SJSA1 (cell line): ENCODE data around the gene INPP5B. TPM values are rescaled to one million over a fixed set of nuclear protein-coding genes. Genes with fewer than 3 reads are reported as not detected.
"Not testable (repeated sequence)": the region's sequence is repeated elsewhere in the genome, so short reads cannot be mapped to it uniquely, and the experiment has no call there.

Experiments
- DNase-seq, 2 experiments: peaks; one replicate each; pipeline ENCODE4 v3.0.0-alpha.2; 2015 to 2020; ENCODE audit warnings: low spot score in 2 of 2, low read depth in 1 of 2
- H3K27ac ChIP-seq: fragments of 250-450 bp; sonication (Bioruptor Pico); 2 replicates; pipeline ENCODE4 v1.5.1; 2020; ENCODE audit warnings: mild to moderate bottlenecking, moderate library complexity
- H3K27me3 ChIP-seq: fragments of 250-450 bp; sonication (Bioruptor Pico); replicated peaks from 2 replicates; pipeline ENCODE4 v1.5.1; 2020; ENCODE audit warnings: mild to moderate bottlenecking, moderate library complexity
- H3K36me3 ChIP-seq: fragments of 250-450 bp; sonication (Bioruptor Pico); 2 replicates; pipeline ENCODE4 v1.5.1; 2020; ENCODE audit warnings: mild to moderate bottlenecking
- H3K4me1 ChIP-seq: fragments of 250-450 bp; sonication (Bioruptor Pico); replicated peaks from 2 replicates; pipeline ENCODE4 v1.6.1; 2021; ENCODE audit warnings: mild to moderate bottlenecking
- H3K4me3 ChIP-seq: fragments of 250-450 bp; sonication (Bioruptor Pico); 2 replicates; pipeline ENCODE4 v1.5.1; 2020; ENCODE audit warnings: mild to moderate bottlenecking
- H3K9me3 ChIP-seq: fragments of 250-450 bp; sonication (Bioruptor Pico); replicated peaks from 2 replicates; pipeline ENCODE4 v1.5.1; 2020; ENCODE audit warnings: mild to moderate bottlenecking
- total RNA-seq: library from RNA; depleted of rRNA; stranded (reverse); fragments of >200 nt; shearing (Covaris generic); gene quantifications from 2 replicates; pipeline ENCODE4 v1.2.3, GENCODE V29; 2014

Gene INPP5B
- total RNA-seq, 1 experiment from 2014 or later = 18.7 TPM

GRCh38 chr1:37914719-37915475 lies 32.0 kb downstream of the INPP5B start:
- no peak overlapping the region for H3K27ac ChIP-seq
- H3K27me3 ChIP-seq = no peaks in the 10 kb centered on the region
- DNase-seq = no peak
- no peaks in the 10 kb centered on the region for H3K4me1 ChIP-seq
- H3K9me3 ChIP-seq = no peaks in the 10 kb centered on the region; the same call in 1 of the 2 replicates
- peaks cover 22% of the 10 kb centered on the region for H3K36me3 ChIP-seq
- H3K4me3 ChIP-seq = no peak overlapping the region

GRCh38 chr1:37911478-37911877 lies 35.4 kb downstream of the INPP5B start:
- peaks cover 23% of the 10 kb centered on the region; the same call in 1 of the 2 replicates for H3K36me3 ChIP-seq
- not testable (repeated sequence) for H3K4me3 ChIP-seq, DNase-seq, H3K27ac ChIP-seq, H3K9me3 ChIP-seq, H3K27me3 ChIP-seq, H3K4me1 ChIP-seq

- H3K27me3 ChIP-seq, H3K4me3 ChIP-seq, H3K27ac ChIP-seq, DNase-seq, H3K9me3 ChIP-seq, H3K4me1 ChIP-seq: not testable (repeated sequence)
- peaks cover 27% of the 10 kb centered on the region; the same call in 1 of the 2 replicates for H3K36me3 ChIP-seq
These were observed 36.0 kb downstream of the INPP5B start for GRCh38 chr1:37910886-37911285.

GRCh38 chr1:37908531-37908930 lies 38.3 kb downstream of the INPP5B start:
- not testable (repeated sequence) for H3K9me3 ChIP-seq, H3K27me3 ChIP-seq, H3K27ac ChIP-seq, DNase-seq, H3K4me3 ChIP-seq, H3K4me1 ChIP-seq
- peaks cover 21% of the 10 kb centered on the region; the same call in 1 of the 2 replicates for H3K36me3 ChIP-seq

GRCh38 chr1:37907416-37908125 lies 39.3 kb downstream of the INPP5B start:
- not testable (repeated sequence) for DNase-seq, H3K27me3 ChIP-seq

GRCh38 chr1:37906591-37906990 lies 40.3 kb downstream of the INPP5B start:
- H3K9me3 ChIP-seq, H3K4me1 ChIP-seq, H3K4me3 ChIP-seq, DNase-seq, H3K27me3 ChIP-seq, H3K27ac ChIP-seq: not testable (repeated sequence)
- H3K36me3 ChIP-seq = peaks cover 11% of the 10 kb centered on the region; the same call in 1 of the 2 replicates

More at GRCh38 chr1:37907416-37908125, 39.3 kb downstream of the INPP5B start:
- not testable (repeated sequence) for H3K27ac ChIP-seq, H3K4me1 ChIP-seq, H3K9me3 ChIP-seq, H3K4me3 ChIP-seq
- H3K36me3 ChIP-seq = peaks cover 18% of the 10 kb centered on the region; the same call in 1 of the 2 replicates

GRCh38 chr1:37905727-37906126 lies 41.1 kb downstream of the INPP5B start:
- no peaks in the 10 kb centered on the region for H3K9me3 ChIP-seq

GRCh38 chr1:37903921-37904320 lies 42.9 kb downstream of the INPP5B start:
- H3K27ac ChIP-seq, H3K4me3 ChIP-seq, H3K9me3 ChIP-seq, DNase-seq, H3K4me1 ChIP-seq, H3K27me3 ChIP-seq: not testable (repeated sequence)
- H3K36me3 ChIP-seq = peaks cover 11% of the 10 kb centered on the region; the same call in 1 of the 2 replicates

More at GRCh38 chr1:37905727-37906126, 41.1 kb downstream of the INPP5B start:
- Histone ChIP-seq H3K4me1 (no peaks in the 10 kb centered on the region), H3K36me3 (peaks cover 11% of the 10 kb centered on the region; the same call in 1 of the 2 replicates), H3K4me3 (no peak overlapping the region), H3K27me3 (no peaks in the 10 kb centered on the region), H3K27ac (no peak overlapping the region)
- DNase-seq = no peak

- Histone ChIP-seq H3K9me3 (no peaks in the 10 kb centered on the region), H3K4me3 (no peak overlapping the region), H3K36me3 (peaks cover 11% of the 10 kb centered on the region; the same call in 1 of the 2 replicates), H3K4me1 (no peaks in the 10 kb centered on the region), H3K27me3 (no peaks in the 10 kb centered on the region), H3K27ac (no peak overlapping the region)
- DNase-seq = no peak
These were observed 43.9 kb downstream of the INPP5B start for GRCh38 chr1:37902983-37903382.

GRCh38 chr1:37901893-37902225 lies 45.0 kb downstream of the INPP5B start:
- H3K9me3 ChIP-seq = no peaks in the 10 kb centered on the region
- H3K27ac ChIP-seq = no peak overlapping the region
- H3K27me3 ChIP-seq = no peaks in the 10 kb centered on the region

GRCh38 chr1:37901191-37901892 lies 45.5 kb downstream of the INPP5B start:
- Histone ChIP-seq H3K9me3 (no peaks in the 10 kb centered on the region), H3K4me1 (no peaks in the 10 kb centered on the region), H3K4me3 (no peak overlapping the region), H3K27me3 (no peaks in the 10 kb centered on the region), H3K27ac (no peak overlapping the region), H3K36me3 (peaks cover 6% of the 10 kb centered on the region; the same call in 1 of the 2 replicates)
- no peak for DNase-seq

More at GRCh38 chr1:37901893-37902225, 45.0 kb downstream of the INPP5B start:
- no peak for DNase-seq
- H3K4me1 ChIP-seq = no peaks in the 10 kb centered on the region
- peaks cover 8% of the 10 kb centered on the region; the same call in 1 of the 2 replicates for H3K36me3 ChIP-seq
- no peak overlapping the region for H3K4me3 ChIP-seq

- not testable (repeated sequence) for H3K4me3 ChIP-seq, DNase-seq, H3K9me3 ChIP-seq, H3K4me1 ChIP-seq, H3K27ac ChIP-seq, H3K27me3 ChIP-seq, H3K36me3 ChIP-seq
These were observed 49.3 kb downstream of the INPP5B start for GRCh38 chr1:37897563-37897962.

GRCh38 chr1:37893673-37894072 lies 53.2 kb downstream of the INPP5B start:
- no peaks in the 10 kb centered on the region for H3K27me3 ChIP-seq
- H3K27ac ChIP-seq = no peak overlapping the region
- no peak overlapping the region for H3K4me3 ChIP-seq
- DNase-seq = no peak
- peaks cover 21% of the 10 kb centered on the region for H3K36me3 ChIP-seq
- H3K4me1 ChIP-seq = no peaks in the 10 kb centered on the region
- no peaks in the 10 kb centered on the region for H3K9me3 ChIP-seq
